Measurements from ENCODE around the gene CDS2. TPM values are rescaled to one million over a fixed set of nuclear protein-coding genes. Genes with fewer than 3 reads are reported as not detected.

CDS2 gene
- total and polyA plus RNA-seq, 2 of the 13 experiments (the other 11 are each of a cell fraction or from before 2014, with no cell fraction given): 81.3 to 153 TPM

GRCh38 chr20:5078399-5078958 is 48.3 kb upstream of the CDS2 start:
- CTCF ChIA-PET (ENCODE audit: low intra/inter-chr PET ratio, low total read pairs): no interaction called here
- no TSS peak for BruUV-seq (replicated peaks)
- ATAC-seq (peak; percentile 88), FAIRE-seq (peak; percentile 61), DNase-seq (ENCODE audit: low spot score) (peak; percentile 60)
- H4K20me1 ChIP-seq (ENCODE audit: insufficient read depth, low read length): no peaks in the 10 kb centered on the region
- H3K79me2 ChIP-seq (ENCODE audit: insufficient read depth, low read length): no peaks in the 10 kb centered on the region
- WGBS (ENCODE audit: low lambda C conversion rate): 17% methylated on average over 11 of the region's 11 CpGs
- peak overlapping the region; percentile 78 for H3K4me2 ChIP-seq (ENCODE audit: low read depth, low read length)
- H3K4me3 ChIP-seq (replicated peaks in 1 of 3; ENCODE audit: insufficient read depth in 1 of 3, low read depth in 2 of 3, low read length in 3 of 3): peak overlapping the region; percentile 54 to 60 (median 59)
- H3K4me1 ChIP-seq (ENCODE audit: insufficient read depth, low read length): peaks cover 36% of the 10 kb centered on the region
- H3K27ac ChIP-seq (ENCODE audit: extremely low read length, insufficient read depth, low read length): peak overlapping the region; percentile 2
- intact Hi-C loops (cut with micrococcal nuclease; ENCODE audit: unreplicated experiment) (no loop called here), in situ Hi-C loops (cut with HindIII; ENCODE audit: extremely low pct_ligation_motif_present, low pct_unique_long_range_greater_than_20kb) (no loop called here)
- H3K27me3 ChIP-seq (ENCODE audit: control insufficient read depth in 1 of 2, insufficient read depth in 2 of 2, low read length in 2 of 2): no peaks in the 10 kb centered on the region
- no peaks in the 10 kb centered on the region for H3K36me3 ChIP-seq (replicated peaks in 1 of 2; ENCODE audit: control insufficient read depth in 1 of 2, insufficient read depth in 2 of 2, low read length in 2 of 2)
- POLR2A ChIA-PET: interaction anchor here (1.3 kb wide), 1 partner anchor 27 kb away, joined by 4 read pairs; no protein-coding TSS in a partner anchor
- H3K9me3 ChIP-seq (ENCODE audit: low read length): no peaks in the 10 kb centered on the region
- H3K9ac ChIP-seq (ENCODE audit: insufficient read depth, low read depth, low read length): peak overlapping the region; percentile 42
- H2AFZ ChIP-seq (ENCODE audit: low read length): peak overlapping the region; percentile 90
- TF ChIP-seq FOXP1 (IDR thresholded peaks at IDR 0.05): no peak
- peak; percentile 18; the same call in 1 of the 2 replicates for TF ChIP-seq FOXP1 (CRISPR knock-in tag; IDR thresholded peaks at IDR 0.05)
- no peak for TF ChIP-seq ZBTB37 (CRISPR knock-in tag; IDR thresholded peaks at IDR 0.05)
- TF ChIP-seq SP4 (CRISPR knock-in tag; IDR thresholded peaks at IDR 0.05): peak; percentile 34; the same call in 1 of the 2 replicates
- no peak for TF ChIP-seq ZNF652 (CRISPR knock-in tag; IDR thresholded peaks at IDR 0.05; ENCODE audit: borderline replicate concordance, low read depth)
- no peak for TF ChIP-seq MXD3 (CRISPR knock-in tag; IDR thresholded peaks at IDR 0.05)
- 0 out of 2 replicates have a peak, but pooled peaks have one; percentile 18 for TF ChIP-seq GATAD2A (CRISPR knock-in tag; IDR thresholded peaks at IDR 0.05)
- TF ChIP-seq MTA3 (CRISPR knock-in tag; IDR thresholded peaks at IDR 0.05): no peak
- 0 out of 2 replicates have a peak, but pooled peaks have one; percentile 44 for TF ChIP-seq ISL2 (CRISPR knock-in tag; IDR thresholded peaks at IDR 0.05)
- TF ChIP-seq ZNF552 (CRISPR knock-in tag; IDR thresholded peaks at IDR 0.05; ENCODE audit: borderline replicate concordance): no peak
- TF ChIP-seq ZNF224 (CRISPR knock-in tag; IDR thresholded peaks at IDR 0.05): no peak
- no peak for TF ChIP-seq TEAD2 (CRISPR knock-in tag; IDR thresholded peaks at IDR 0.05)
- no peak for TF ChIP-seq ELF1 (CRISPR knock-in tag; IDR thresholded peaks at IDR 0.05)
- TF ChIP-seq TIGD3 (CRISPR knock-in tag; IDR thresholded peaks at IDR 0.05; ENCODE audit: borderline replicate concordance): no peak
- TF ChIP-seq E2F1 (CRISPR knock-in tag; IDR thresholded peaks at IDR 0.05): no peak
- TF ChIP-seq ZKSCAN1 (IDR thresholded peaks at IDR 0.05; ENCODE audit: low read length): no peak
- TF ChIP-seq CREB1 (IDR thresholded peaks at IDR 0.05): no peak
- no peak for TF ChIP-seq CREB1 (CRISPR knock-in tag; IDR thresholded peaks at IDR 0.05)
- no peak for TF ChIP-seq DZIP1 (CRISPR knock-in tag; IDR thresholded peaks at IDR 0.05)

Data from HepG2 (cell line).